T-cell (primary cell): ENCODE measurements around the gene HBEGF. TPM values are rescaled to one million over a fixed set of nuclear protein-coding genes. Genes with fewer than 3 reads are reported as not detected.

ENCODE experiments used
- ATAC-seq, 4 experiments: fragments of 200-7000 bp in 3 of 4; fragments of 150-1000 bp in 1 of 4; cut with Tn5 transposase; replicated peaks in 1 of 4; 1 replicate in 3 of 4; 2 replicates in 1 of 4; pipeline ENCODE4 v1.10.0; 2021; ENCODE audit warnings: moderate library complexity in 3 of 4, mild to moderate bottlenecking in 2 of 4, moderate number of reproducible peaks in 1 of 4
- CTCF ChIA-PET, 2 donors: fragments of 300-600 bp; sonication (Branson Sonifier 250); formaldehyde crosslinking; loops; one replicate each; lab custom pipeline; 2022; ENCODE audit warnings: antibody characterized with exemption in 2 of 2; lab: Charles Lee
- POLR2A ChIA-PET, 2 donors: fragments of 300-600 bp; sonication (Branson Sonifier 250); formaldehyde crosslinking; loops; one replicate each; lab custom pipeline; 2022; ENCODE audit warnings: antibody characterized with exemption in 2 of 2; lab: Charles Lee
- DNase-seq, 35 experiments: peaks; one replicate each; pipeline versions ENCODE4 v3.0.0 to v3.0.0-alpha.2; 2013 to 2023
- H3K27ac ChIP-seq: one replicate; pipeline ENCODE4 v1.5.1; 2013; ENCODE audit warnings: low read length
- H3K27me3 ChIP-seq, 2 experiments: replicated peaks in 1 of 2; 1 replicate in 1 of 2; 2 replicates in 1 of 2; pipeline versions ENCODE4 v1.6.1 to v1.7.0; 2013; ENCODE audit warnings: low read length in 1 of 2, mixed read lengths in 1 of 2; ENCODE audit not compliant: control insufficient read depth in 2 of 2, insufficient read depth in 2 of 2; ENCODE audit errors: extremely low read depth in 1 of 2
- H3K36me3 ChIP-seq, 2 donors: 1 replicate in 1 of 2; 2 replicates in 1 of 2; pipeline versions ENCODE4 v1.6.1 to v1.7.0; 2013; ENCODE audit warnings: low read length in 1 of 2; ENCODE audit not compliant: control insufficient read depth in 2 of 2, insufficient read depth in 1 of 2; ENCODE audit errors: extremely low read depth in 1 of 2
- H3K4me1 ChIP-seq, 2 experiments: 1 replicate in 1 of 2; 2 replicates in 1 of 2; pipeline versions ENCODE4 v1.6.1 to v1.7.0; 2013; ENCODE audit warnings: low read length in 2 of 2, mixed read lengths in 1 of 2; ENCODE audit not compliant: insufficient read depth in 2 of 2, control insufficient read depth in 1 of 2; ENCODE audit errors: extremely low read depth in 1 of 2
- H3K4me3 ChIP-seq, 2 donors: 1 replicate in 1 of 2; 2 replicates in 1 of 2; pipeline versions ENCODE4 v1.5.1 to v1.7.0; 2013; ENCODE audit warnings: mild to moderate bottlenecking in 2 of 2, low read length in 1 of 2, moderate library complexity in 1 of 2; ENCODE audit not compliant: control insufficient read depth in 1 of 2; ENCODE audit errors: extremely low read depth in 1 of 2
- H3K9me3 ChIP-seq: 2 replicates; pipeline ENCODE4 v1.7.0; 2013
- H3K27ac Mint-ChIP-seq, 2 donors: one replicate each; pipeline ENCODE4 v1.8.0; 2020 to 2021; ENCODE audit warnings: mild to moderate bottlenecking in 2 of 2, mixed read lengths in 2 of 2
- H3K27me3 Mint-ChIP-seq, 2 donors: one replicate each; pipeline ENCODE4 v1.8.0; 2021 to 2022; ENCODE audit warnings: mixed read lengths in 2 of 2
- H3K36me3 Mint-ChIP-seq: one replicate; pipeline ENCODE4 v1.8.0; 2021; ENCODE audit warnings: mixed read lengths
- H3K4me1 Mint-ChIP-seq, 3 donors: one replicate each; pipeline ENCODE4 v1.8.0; 2020 to 2022; ENCODE audit warnings: mixed read lengths in 3 of 3, mild to moderate bottlenecking in 1 of 3
- H3K4me3 Mint-ChIP-seq, 3 donors: one replicate each; pipeline ENCODE4 v1.8.0; 2020 to 2022; ENCODE audit warnings: mild to moderate bottlenecking in 3 of 3, mixed read lengths in 3 of 3, moderate library complexity in 3 of 3
- H3K9me3 Mint-ChIP-seq, 3 donors: one replicate each; pipeline ENCODE4 v1.8.0; 2020 to 2022; ENCODE audit warnings: mixed read lengths in 3 of 3
- WGBS: methylation state at CpG from one replicate; pipeline ENCODE4 v1.1.5; 2013; ENCODE audit warnings: missing lambda C conversion rate; ENCODE audit not compliant: insufficient coverage; 5-methylcytosine and 5-hydroxymethylcytosine counted together
- total RNA-seq, 35 experiments: library from RNA in 6 of 35; stranded (reverse) in 6 of 35; fragments of 120-200 nt in 1 of 35; gene quantifications; one replicate each; pipeline versions ENCODE4 v1.2.1 to v1.2.4 and lab custom pipeline; 2013 to 2026

HBEGF gene
- total RNA-seq, 5 donors from 2014 or later (not counting 1 experiment from before 2014, with no cell fraction given), result 0.47 to 2.8 (median 1.9) TPM

- Mint-ChIP-seq H3K27me3 (no peaks in the 10 kb centered on the region), H3K36me3 (peaks cover 2% of the 10 kb centered on the region), H3K4me1 (peaks cover 17 to 30% (median 26%) of the 10 kb centered on the region in 3 donors), H3K27ac (no peak overlapping the region), H3K4me3 (no peak overlapping the region), H3K9me3 (no peaks in the 10 kb centered on the region)
- no peaks in the 10 kb centered on the region for H3K9me3 ChIP-seq
- ChIA-PET POLR2A (no interaction called here), CTCF (no interaction called here)
- H3K27ac ChIP-seq, result no peak overlapping the region
- no peak for DNase-seq
- no peak overlapping the region for H3K4me3 ChIP-seq
- no peaks in the 10 kb centered on the region for H3K27me3 ChIP-seq
- WGBS, result 100% methylated on average over 1 of the region's 3 CpGs
- ATAC-seq, result no peak
- peaks cover 0 to 4% of the 10 kb centered on the region in 2 donors for H3K36me3 ChIP-seq
- H3K4me1 ChIP-seq, result no peaks in the 10 kb centered on the region
Observed at GRCh38 chr5:140284013-140284412, 62.4 kb downstream of the HBEGF start.

Other genes with a start within 250 kb of the HBEGF start
- 10 to 100 TPM; 10.8 to 28.1 (median 25.3) TPM for gene PURA, start 232.5 kb downstream of the HBEGF start, total RNA-seq
- gene IGIP, start 220.7 kb downstream of the HBEGF start, total RNA-seq, result 10 to 100 TPM in 2 of 5 donors, 1 to 10 TPM in 3; 4.7 to 11.3 (median 9.7) TPM
- gene CYSTM1, start 171.4 kb downstream of the HBEGF start, total RNA-seq, result 1 to 10 TPM; 1.9 to 6.0 (median 5.0) TPM
- gene PFDN1, start 43.5 kb downstream of the HBEGF start, total RNA-seq, result 10 to 100 TPM; 26.9 to 32.2 (median 28.1) TPM
- under 1 TPM in 1 of 5 donors, not detected in 4; 0.18 TPM for gene SLC4A9, start 13.6 kb upstream of the HBEGF start, total RNA-seq
- 100 to 1,000 TPM; 184 to 220 (median 203) TPM for gene ANKHD1, start 55.2 kb upstream of the HBEGF start, total RNA-seq
- gene EIF4EBP3, start 201.1 kb upstream of the HBEGF start, total RNA-seq, result 10 to 100 TPM; 10.6 to 23.6 (median 20.4) TPM
- 10 to 100 TPM; 26.8 to 30.5 (median 28.4) TPM for gene SRA1, start 210.9 kb upstream of the HBEGF start, total RNA-seq
- gene APBB3, start 218.0 kb upstream of the HBEGF start, total RNA-seq, result 10 to 100 TPM; 53.9 to 70.5 (median 64.1) TPM
- gene SLC35A4, start 218.2 kb upstream of the HBEGF start, total RNA-seq, result 10 to 100 TPM; 47.7 to 75.2 (median 72.4) TPM